DMS79 (cell line): ENCODE measurements around the gene RFNG.

ENCODE experiments used
- DNase-seq: peaks from one replicate; lab custom pipeline; 2025; lab: John Stamatoyannopoulos, UW

Gene RFNG

DNA sequence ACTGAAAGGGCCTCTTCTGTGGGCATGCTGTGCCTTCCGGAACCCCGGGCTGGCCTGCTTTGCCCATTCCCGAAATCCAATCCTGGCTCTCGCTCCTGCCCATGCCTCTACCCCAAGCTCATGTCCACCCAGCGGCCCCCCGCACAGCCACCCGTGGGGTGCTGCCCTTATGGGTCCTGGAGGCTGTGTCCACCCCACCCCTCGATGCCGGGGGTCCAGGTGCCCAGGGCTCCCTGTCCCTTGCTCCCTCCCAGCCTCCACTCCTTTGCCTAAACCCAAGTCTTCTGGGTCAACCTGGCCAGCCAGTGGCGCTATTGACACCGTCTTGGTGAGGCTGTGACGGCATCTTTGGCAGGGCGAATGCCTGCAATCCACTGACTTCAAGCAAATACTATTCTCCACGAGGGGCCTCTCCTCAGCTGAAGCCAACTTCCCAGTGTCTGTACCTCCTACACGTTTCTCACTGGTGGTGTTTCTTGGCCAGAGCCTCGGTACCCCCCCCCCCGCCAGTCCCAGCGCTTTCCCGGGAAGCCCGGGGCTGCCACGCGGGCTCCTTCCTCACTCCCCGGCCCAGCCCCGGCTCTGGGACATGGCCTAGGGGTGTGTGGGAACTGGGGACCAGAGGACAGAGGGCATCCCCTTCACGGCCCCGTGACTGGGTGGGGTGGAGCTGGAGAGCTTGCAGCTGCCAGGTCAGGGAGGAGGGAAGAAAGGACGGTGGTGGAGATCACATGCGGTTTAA lies 26.2 kb upstream of the RFNG start:
- DNase-seq: no peak

DNA sequence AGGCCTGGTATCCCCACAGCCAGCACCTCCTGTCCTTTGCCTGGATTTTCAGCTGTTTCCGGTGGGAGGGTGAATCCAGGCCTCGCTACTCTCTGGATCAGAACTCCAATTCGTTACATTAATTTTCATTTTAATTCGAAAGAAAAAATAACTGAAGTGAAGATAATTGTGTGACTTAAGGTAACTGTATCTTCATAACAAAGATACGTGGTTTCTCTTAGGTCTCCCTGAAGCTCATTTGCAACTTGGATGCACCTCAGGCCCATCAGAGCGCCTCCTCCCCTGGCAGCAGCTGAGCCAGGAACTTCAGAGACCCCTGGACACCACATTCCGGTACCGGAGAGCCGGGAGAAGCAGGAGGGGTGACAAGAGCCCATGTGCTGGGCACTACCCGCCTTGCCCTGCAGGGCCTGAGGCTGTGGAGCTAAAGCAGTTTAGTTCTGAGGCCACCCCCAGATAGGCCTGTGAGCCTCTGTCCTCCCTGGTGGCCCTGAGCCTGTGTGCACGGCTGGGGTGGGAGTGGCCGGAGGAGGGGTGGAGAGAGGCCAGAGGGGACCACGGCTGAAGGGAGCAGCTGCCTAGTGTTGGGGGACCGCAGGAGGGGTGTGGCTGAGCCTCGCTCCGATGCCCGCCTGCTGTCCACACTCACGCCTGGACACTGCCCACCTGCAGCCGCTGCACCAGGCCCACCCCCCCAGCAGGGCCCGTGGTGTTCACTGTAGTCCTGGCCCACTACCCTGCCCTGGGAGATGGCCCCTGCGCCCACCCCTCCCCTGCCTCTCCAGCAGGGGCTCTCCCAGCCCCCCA lies 25.4 kb upstream of the RFNG start:
- DNase-seq: no peak

DNA sequence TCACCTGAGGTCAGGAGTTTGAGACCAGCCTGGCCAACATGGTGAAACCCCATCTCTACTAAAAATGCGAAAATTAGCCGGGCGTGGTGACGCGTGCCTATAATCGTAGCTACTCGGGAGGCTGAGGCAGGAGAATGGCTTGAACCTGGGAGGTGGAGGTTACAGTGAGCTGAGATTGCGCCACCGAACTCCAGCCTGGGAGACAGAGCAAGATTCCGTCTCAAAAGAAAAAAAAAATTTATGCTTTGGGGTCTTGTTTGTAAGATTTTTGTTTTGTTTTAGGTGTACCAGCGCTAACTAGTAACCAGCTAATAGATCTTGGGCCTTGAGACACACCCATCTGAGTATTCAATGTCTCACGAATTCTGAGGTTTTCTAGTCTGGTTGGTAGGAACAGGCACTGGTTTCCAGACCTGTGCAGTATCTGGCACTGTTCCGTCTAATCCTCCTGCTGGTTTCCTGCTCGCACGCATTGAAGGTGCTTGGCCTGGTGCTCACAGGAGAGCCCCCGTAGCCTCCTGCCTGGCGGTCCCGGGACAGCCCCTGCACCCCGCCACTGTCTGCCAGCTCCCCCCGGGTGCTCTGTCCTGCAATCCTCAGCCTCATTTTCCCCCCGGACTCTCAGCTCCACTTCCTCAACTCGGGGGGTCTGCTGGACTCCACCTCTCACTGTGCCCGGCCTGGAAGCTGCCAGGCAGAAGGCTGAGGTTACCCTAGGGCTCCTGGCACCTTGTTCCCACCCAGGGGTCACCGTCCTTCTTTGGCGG lies 24.6 kb upstream of the RFNG start:
- no peak for DNase-seq

DNA sequence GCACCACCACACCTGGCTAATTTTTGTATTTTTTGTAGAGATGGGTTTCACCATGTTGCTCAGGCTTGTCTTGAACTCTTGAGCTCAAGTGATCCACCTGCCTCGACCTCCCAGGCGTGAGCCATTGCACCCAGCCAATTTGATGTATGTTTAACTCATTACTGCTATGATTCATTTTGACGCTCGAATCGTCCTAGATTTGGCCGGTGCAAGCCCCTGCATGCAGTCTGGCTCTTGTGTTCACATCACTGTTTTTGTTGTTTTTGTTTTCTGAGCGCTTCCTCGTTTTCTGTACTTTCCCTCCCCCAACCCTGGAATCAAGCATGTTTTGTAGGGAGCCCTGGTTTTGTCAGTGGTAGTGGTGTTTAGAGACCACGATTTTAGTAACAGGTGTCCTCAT lies 21.8 kb upstream of the RFNG start:
- no peak for DNase-seq

DNA sequence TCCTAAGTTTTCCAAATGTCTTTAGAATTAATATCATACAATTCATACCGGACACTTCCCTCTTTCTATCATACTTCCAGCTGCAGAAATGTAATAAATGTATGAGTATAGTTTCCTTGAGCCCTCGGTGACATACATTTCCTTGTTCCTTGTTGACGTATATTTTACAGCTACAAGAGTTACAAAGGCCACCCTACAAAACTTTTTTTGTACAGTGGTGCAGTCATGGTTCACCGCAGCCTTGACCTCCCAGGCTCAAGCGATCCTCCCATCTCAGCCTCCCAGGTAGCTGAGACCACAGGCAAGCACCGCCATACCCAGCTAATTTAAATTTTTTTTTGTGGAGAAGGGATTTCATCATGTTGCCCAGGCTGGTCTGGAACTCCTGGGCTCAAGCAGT lies 21.2 kb upstream of the RFNG start:
- no peak for DNase-seq

DNA sequence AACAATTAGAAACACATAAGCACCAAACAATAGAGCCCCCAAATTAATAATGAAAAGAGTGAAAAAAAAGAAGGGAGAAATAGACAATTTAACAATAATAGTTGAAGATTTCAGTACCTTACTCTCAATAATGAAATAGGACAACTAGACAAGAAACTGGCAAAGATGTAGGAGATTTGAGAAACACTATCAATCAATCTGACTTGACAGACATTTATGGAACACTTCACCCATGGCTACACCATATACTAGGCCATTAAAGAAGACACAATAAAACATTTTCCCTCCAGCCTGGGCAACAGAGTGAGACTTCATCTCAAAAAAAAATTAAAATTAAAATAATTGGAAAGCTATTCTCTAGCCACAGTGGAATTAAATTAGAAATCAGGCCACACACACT lies 19.0 kb upstream of the RFNG start:
- DNase-seq: no peak

DNA sequence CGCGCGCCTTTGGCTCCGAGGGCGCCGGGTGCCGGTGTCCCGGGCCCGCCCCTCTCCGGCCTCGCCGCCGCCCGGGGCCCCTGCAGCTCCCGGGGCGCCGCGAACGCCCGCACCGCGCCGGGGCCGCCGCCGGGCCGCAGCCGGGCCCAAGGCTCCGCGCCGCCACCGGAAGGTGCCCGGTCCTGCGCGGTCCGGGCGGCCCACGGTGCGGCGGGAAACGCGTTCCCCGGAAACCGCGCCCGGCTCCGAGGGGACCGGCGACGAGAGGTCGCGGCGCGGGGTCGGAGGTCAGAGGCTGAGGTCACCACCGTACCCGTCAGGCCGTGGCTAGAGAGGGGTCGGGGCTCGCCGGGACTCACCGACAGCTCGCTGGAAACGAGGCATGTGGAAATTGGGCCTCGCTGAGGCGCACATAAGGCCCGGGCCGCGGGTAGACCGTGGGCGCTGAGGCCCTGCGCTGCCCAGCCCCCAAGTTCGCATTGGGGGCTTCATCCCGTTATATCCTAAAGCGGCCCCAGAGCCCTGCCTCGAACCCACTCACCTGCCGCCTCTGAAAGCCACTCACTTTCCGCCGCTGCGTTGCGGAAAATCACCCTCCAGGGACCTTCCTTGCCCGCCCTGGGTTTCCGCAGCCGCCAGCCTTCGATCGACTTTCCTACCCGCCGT lies 14.2 kb upstream of the RFNG start, which contains the start of gene DUS1L:
Gene DUS1L, minus strand, starts transcription at position 167 of the 666 bp plus-strand sequence. CDS start 745 bp downstream, outside the sequence.
- no peak for DNase-seq

DNA sequence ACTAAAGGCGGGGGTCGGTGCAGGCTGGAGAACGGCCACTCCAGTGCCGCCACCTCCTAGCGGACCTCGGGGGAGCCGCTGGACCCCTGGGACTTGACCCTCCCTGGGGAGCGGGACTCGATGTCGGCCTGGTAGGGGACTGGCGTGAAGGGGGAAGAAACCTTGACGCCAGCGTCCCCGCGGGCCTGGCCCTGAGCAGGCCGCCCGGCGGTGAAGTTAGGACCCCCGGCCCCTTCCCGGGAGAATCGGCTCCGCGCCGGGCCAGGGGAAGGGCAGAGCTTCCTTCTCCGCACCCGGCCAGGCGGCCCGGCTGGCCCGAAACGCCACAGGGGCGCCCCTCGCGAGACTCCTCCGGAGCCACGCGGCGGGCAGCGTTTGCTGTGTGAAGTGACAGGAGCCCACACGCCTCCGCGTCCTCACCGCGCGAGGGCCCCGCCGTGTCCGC lies 13.6 kb upstream of the RFNG start:
- DNase-seq: no peak

DNA sequence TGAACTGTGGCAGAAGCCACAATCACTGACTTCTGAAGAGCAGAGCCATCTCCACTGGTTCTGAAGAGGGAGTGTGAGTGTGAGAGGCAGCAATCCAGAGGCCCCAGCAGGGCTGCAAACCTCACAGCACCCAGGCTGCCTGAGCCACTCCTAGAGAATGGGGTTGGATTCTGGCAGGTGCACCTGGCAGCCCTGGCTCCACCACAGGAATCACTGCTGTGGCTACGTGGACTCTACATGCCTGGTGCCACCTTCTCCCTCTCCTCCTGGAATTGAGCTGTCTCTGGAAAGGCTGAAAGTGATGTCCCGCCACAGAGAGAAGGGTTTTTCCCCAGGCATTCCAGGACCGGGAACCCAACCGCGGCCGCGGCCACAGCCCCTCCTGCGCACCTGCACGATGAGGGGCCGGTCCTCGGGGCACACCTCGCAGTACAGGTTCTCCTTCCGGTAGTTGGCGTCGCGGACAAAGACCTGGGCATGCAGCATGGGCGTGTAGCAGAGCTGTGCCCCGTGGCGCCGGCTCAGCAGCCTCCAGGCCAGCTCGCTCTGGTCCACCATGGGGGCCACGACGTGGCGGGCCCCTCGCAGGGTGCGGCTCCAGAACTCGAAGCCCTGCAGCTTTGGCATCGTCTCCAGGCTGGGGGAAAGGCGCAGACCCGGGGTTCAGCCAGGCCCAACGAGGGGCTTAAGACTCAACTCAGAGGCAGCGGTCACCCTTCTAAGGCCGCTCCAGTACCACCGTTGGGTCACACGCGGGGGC lies 13.0 kb upstream of the RFNG start:
- no peak for DNase-seq

DNA sequence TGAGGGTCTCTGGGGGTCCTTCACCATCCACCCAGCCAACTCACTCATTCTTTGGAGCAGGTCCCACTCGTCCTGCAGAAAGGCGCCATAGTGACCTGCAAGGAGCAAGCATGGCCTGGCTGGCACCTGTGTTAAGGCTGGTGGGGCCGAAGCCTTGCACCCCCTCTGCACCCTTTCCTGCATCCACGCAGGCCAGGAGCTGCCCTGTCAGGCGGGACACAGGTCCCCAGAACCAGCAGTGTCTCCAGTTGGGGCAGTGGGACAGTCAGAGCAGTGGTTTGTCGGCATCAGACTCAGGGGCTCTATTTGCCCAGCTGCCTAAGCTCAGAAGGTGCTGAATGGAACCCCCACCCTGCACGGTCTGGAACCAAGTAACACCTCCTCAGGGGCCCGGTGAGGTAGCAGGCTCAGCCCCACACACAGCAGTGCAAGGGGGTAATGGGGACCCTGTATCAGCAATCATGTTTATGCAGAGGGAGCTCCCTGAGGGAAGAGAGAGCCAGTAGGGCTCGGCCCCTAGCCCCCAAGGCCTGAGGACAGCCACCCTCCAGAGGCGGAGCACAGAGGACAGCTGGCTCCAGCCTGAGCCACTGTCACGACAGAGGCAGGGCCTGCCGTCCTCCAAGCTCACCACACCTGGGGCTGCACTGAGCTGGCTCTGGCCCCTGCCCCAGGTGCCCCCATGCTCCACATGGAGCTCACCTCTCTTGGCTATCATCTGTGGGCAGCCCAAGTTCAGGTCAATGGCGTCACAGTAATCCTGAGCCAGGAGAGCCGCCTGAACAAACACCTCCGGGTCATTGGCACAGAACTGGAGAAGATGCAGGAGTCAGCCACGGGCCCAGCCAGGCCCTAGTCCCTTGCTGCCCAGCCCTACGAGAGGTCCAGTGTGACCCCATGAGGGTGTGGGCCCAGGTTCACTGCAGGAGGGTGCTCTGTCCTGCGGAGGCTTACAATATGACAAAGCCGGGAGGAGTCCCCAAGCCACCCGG lies 12.1 kb upstream of the RFNG start:
- no peak for DNase-seq

DNA sequence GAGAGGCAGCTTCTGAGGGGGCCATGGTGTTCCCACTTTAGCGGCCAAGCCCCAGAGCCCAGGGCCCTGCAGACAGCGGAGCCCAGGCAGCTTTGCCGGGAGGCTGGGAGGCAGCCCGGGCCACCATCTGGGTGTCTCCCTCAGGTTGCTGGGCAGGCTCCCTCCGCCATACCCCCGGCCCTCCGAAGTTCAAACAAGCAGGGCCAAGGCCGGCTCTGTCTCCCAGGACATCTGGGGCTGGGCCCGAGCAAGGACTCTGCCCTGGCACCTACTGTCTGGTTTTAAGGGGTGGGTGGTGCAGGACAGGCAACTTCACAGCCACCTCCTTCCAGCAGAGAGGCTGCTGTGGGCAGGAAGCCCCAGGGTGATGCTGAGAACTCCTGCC lies 11.4 kb upstream of the RFNG start:
- DNase-seq: no peak

DNA sequence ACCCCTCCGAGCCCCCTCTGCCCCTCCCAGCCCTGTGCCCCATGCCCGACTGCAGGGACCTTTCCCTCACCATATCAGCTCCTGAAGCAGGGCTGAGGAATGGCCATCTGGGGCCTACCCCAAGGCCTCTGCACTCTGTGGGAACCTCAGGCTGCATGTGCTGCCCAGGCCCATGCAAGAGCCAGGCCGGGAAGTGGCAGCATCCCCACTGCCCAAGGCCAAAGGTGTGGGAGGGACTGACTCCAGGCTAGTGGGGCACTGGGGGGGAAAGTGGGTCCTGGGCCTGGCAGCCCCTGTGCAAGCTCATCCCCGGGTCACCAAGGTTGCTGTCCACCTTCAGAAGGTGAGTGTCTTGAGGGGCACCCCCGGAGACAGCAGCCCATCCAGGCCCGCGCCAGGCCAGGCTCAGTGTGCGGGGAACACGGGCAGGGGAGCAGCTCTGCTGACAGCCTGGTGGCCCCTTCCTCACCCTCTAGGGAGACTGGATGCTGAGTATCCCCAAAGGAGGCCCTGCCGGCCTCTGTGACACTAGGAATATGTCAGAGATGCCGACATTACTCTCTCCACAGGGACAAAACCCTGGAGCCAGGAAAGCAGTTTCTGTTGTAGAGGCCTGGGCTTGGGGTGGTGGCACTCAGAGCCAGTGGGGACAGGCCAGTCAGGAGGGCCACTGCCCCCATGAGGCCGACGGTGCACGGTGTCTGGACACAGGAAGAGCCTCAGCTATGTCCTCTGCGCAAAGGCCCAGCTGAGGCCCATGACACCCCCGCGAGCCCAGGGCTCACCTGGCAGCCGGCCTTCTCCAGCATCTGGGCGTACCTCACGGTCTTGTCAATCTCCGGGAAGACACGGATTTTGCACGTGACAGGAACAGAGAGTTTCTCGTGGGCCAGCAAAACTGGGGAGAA lies 10.7 kb upstream of the RFNG start:
- DNase-seq: no peak

DNA sequence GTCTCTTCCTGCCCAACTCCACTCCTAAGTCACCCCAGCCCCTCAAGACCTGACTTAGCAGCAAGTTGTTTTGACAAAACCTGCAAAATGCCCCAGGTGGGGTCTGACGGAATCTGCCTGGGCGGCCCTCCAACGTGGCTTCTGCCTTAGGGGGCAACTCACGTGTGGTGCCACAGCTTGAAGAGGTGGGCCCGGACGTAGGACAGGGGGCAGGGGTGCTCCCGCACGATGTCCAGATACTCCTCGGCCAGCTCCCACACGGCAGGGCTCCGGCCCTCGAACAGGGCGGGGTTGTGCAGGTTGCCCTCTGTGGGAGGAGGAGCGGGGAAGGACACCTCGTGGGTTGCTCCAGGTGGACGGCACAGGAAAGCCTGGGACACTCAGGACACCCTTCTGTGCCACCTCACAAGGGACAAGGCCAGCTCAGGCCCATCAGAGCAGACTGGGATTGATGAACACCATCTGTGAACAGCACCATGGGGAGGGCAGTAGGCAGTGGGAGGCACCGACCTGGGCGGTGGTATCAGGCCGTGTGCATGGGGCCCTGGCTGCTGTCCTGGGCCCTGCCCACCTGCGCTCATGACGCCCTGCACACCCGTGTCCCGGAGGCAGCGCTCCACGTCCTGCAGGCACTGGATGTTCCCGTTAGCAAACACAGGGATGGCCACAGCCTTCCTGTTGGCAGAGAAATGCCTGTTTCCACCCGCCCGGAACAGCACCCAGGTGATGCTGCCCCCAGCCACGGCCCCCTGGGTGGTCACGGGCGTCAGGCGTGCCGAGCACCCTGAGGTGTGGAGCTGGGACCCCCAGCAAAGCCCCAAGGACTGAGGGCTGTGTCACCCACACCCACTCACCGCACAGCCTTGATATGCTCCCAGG lies 9.7 kb upstream of the RFNG start:
- no peak for DNase-seq

DNA sequence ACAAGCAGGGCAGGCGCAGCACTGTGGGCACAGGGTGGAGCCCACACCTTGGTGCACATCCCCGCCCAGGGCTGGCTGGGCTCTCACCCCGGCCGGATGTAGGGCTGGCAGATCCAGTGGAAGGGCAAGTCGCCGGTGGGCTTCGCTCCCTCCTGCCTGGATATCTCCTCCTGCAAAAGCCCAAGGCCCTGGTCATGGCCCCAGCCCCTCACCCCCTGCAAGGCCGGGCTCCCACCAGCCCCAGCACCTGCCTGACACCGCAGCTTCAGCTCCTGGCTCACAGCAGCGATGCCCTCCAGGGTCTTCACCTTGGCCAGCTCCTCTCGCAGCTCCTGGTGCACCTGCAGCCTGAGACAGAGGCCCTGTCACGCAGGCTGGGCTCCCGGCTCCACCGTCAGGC lies 9.0 kb upstream of the RFNG start:
- no peak for DNase-seq

DNA sequence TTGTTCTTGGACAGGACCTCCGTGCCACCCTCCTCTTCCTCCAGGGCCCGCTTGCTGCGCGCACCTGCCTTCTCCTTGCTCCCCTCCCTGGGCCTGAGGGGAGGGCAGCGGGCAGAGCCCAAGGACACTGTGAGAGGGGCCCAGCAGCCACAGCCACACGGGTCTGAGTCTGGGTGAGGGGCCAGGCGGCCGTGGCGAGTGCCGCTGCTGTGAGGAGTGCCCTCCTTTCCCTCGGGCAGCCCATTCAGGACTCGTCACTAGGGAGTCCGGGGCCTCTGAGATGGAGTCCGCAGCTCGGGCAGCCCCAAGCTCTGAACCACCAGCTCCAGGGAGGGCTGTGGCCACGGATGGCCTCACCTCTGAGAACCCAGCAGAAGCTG lies 8.4 kb upstream of the RFNG start:
- no peak for DNase-seq

DNA sequence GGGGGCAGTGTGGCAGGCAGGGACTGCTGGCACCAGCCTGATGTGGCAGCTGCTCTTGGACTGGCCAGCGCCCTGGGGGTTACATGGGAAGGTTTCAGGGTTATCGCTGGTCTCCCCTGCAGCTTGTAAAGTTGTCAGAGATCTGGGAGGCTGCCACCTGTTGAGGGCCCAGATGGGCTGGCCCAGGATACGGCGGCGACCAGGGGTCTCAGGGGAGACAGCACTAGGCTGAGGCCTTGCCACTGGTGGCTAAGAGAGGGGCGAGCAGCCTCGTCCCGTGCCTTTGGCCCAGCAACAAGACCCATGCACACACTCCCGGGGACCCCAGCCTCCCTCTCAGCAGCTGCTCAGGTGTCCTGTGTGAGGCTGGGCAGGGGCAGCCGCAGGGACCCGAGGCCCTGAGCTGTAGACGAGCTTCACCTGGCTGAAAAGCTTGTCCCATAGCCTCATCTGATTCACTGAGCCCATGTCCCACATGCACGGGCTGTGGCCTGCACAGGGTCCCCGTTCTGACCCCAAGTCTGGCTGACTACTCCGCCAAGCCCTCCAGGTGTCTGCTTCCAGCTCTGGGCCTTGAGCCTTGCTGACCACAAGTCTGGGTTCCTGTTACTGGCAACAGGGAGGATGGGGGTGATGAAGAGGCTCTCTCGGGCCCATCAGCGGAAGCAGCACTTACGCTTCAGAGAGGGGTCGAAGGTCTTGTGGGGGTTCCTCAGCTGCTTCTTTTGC lies 7.8 kb upstream of the RFNG start:
- DNase-seq: no peak

DNA sequence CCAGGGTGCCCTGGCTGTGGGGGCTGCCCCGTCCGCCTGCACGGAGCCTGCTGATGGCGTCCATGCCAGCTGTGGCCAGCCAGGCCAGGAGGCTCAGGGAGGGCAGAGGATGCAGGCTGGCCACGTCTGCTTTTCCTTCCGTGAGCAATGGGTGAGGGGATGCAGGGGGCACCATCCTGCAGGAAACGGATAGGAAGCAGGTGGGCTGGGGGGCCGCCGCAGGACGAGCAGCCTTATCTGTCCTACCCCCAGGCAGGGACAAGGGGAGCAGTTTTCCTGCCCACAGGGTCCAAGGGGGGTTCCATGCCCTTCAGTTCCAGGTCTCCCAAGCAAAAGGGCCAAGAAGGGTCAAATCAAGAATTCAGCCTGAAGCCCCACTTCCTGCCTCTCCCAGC lies 7.2 kb upstream of the RFNG start:
- DNase-seq: no peak
